C1 segment of cervical spinal cord (tissue), 14 donors: Measurements from ENCODE around the gene TMEM184A.
"Not testable (repeated sequence)": the region's sequence is repeated elsewhere in the genome, so short reads cannot be mapped to it uniquely, and the experiment has no call there.

Source experiments
- DNase-seq, 14 donors: peaks; one replicate each; lab custom pipeline; 2025; lab: John Stamatoyannopoulos, UW

Gene TMEM184A

GRCh38 chr7:1590476-1590875 is 34.5 kb upstream of the TMEM184A start:
- no peak for DNase-seq

GRCh38 chr7:1588978-1589377 is 33.0 kb upstream of the TMEM184A start:
- DNase-seq: no peak

GRCh38 chr7:1587738-1588137 is 31.7 kb upstream of the TMEM184A start:
- no peak for DNase-seq

GRCh38 chr7:1586827-1587705 is 31.1 kb upstream of the TMEM184A start:
- no peak for DNase-seq

DNA sequence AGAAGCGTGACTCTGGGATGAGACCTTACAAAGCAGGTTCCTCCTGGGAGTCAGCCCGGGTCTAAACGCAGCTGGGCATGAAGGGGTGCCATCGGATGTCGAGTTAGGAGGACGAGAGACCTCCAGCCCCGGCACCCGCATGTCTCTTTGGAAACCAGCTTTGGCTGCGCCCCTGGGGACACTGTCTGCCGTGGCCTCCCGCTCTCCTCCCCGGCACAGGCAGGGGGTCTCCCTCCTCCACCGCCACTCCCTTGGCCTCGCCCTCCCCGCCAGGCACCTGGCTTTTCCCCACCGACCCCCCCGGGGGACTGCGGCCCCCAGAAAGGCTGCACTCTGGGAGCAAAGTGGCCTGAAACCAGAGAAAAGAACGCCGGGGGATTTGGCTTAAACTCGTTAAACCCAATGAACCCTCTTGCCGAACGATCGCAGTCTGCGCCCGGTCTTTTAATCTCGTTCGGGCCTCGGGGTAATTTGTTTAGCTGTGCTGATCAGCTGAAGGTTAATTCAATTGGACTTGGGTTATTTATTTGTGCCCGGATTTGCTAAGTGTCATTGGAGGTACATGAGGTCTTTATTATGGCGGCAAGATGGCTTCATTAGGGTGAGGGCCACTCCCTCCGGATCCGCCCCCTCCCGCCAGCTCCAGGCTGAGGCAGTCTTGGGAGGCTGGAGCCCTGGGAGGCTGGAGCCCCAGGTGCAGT is 30.3 kb upstream of the TMEM184A start:
- DNase-seq: no peak

GRCh38 chr7:1585142-1585981 is 29.4 kb upstream of the TMEM184A start:
- no peak for DNase-seq

GRCh38 chr7:1584700-1585099 is 28.7 kb upstream of the TMEM184A start:
- no peak for DNase-seq

- DNase-seq: not testable (repeated sequence)
Observed at GRCh38 chr7:1583241-1583930, 27.4 kb upstream of the TMEM184A start.

DNA sequence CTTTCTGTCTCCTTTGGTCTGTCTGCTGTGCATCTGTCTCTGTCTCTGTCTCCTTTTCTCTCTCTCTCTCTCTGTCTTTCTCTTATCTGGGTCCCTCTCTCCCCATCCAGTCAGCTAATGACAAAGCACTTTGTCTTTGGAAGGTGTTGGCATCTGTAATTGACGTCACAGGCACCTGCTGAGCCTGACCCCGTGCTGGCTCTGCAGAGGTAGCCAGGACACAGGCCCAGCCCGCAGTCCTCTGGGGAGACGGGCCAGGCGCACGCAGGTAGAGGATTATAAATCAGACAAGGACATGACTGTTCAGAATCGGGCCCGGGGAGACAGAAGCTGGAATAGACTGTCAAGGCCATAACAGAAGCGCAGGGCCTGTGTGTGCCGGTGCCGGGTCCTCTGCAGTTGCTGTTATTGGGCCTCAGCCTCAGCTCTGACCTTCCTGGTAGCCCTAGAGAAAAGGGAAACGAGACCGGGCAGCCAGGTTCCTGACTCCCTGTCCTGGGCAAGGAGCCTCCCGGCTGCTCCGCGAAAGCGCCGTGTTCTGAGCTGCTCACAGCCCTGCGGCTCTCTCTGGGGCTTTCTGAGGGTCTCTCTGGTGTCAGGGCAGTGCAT is 24.5 kb upstream of the TMEM184A start:
- DNase-seq: no peak

GRCh38 chr7:1579481-1580421 is 23.7 kb upstream of the TMEM184A start:
- DNase-seq: peak in 12 of 14 donors; percentile 6 to 70 (median 34)

GRCh38 chr7:1578513-1578912 is 22.5 kb upstream of the TMEM184A start:
- no peak for DNase-seq

DNA sequence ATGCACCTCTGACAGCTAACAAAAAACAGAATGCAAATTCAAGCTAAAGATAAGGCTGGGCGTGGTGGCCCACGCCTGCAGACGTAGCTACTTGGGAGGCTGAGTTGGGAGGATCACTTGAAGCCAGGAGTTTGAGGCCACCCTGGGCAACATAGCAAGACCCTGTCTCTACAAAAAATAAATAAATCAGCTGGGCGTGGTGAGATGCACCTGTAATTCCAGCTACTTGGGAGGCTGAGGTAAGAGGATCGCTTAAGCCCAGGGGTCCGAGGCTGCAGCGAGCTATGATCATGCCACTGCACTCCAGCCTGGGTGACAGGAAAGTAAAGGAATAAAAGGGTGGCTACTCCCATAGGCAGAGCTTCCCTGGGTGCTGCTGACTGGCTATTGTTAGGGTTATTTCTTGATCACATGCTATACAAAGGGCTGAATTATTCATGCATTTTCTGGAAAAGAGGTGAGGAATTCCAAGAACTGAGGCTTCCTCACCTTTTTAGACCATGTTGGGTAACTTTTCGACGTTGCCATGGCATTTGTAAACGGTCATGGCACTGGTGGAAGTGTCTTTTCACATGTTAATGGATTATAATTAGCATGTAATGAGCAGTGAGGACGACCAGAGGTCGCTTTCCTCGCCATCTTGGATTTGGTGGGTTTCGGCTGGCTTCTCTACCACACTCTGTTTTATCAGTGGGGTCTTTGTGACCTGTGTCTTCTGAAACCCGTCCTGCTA is 20.7 kb upstream of the TMEM184A start:
- DNase-seq: no peak

DNA sequence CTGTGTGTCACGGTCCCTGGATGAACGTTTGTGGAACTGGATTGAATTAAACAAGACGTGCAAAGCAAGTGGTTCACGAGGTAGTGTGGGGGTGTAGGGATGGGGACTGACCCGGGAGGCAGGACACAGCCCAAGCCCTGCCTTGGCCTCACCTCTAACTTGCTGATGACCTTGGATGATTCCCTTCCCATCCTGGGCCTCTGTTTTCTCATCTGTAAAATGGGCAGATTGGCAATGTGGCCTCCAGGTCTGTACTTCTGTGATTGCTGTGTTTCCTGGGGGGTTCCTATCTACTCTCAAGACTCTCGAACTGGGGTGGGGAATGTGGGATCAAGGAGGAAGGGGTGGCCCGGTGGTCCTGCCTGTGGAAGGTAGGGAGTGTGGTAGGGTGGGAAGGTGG is 19.8 kb upstream of the TMEM184A start:
- DNase-seq: no peak

- DNase-seq: no peak
Observed at GRCh38 chr7:1572111-1572822, 16.3 kb upstream of the TMEM184A start.

DNA sequence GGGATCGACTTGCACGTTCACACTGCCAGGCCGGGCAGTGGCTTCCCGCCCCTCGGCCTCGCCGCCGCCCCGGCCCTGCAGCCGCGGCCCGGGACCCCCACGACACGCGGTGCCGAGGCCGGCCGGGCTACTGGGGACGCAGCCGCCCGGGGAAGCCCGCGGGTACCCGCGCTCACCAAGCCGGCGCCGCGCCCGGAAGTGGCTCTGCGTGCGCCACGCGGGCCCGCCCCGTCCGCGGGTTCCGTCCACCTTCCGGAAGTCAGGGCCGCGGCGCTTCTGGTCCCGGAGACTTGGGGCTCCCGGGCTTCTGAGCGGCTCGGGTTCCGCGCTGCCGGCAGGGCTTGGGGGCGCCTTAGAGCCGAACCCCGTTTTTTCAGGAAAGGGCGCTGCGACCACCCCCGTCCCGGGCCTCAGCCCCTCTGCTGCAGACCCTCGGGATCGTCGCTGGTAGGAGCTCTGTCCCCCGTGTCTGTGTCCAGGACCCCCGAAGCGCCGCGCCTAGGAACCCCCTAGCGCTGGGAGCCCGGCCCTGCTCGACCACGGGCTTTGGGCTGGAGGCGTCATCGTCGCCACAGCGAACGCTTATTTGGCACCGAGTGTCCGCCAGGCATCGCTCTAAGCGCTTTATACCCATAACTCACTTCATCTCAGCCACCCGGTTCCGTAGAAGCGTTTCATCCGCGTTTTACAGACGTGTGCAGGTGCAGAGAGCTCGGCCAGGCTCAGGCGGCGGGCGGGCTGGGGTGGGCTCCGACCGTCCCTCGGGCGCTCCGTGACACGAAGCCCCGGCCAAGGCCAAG is 14.0 kb upstream of the TMEM184A start, which contains the start of gene PSMG3:
Gene PSMG3, minus strand, starts transcription at position 200 of the 800 bp plus-strand sequence. CDS start 693 bp downstream, outside the sequence.
- DNase-seq: peak in 13 of 14 donors; percentile 45 to 90 (median 76)

DNA sequence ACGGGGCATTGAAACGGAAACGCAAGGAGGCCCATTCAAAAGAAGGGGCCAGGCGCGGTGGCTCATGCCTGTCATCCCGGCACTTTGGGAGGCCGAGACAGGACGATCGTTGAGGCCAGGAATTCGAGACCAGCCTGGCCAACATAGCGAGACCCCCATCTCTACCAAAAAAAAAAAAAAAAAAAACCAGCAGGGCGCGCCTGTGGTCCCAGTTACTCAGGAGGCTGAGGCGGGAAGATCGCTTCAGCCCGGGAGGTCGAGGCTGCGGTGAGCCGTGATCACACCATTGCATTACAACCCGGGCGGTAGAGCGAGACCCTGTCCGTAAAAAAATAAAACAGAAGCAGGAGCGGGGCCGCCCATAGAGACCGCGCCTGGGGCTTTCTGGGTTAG is 13.4 kb upstream of the TMEM184A start:
- DNase-seq: peak in 1 of 14 donors; percentile 44

GRCh38 chr7:1569016-1569415 is 13.0 kb upstream of the TMEM184A start:
- DNase-seq: no peak
